Fibroblast of skin of right quadriceps (primary cell): ENCODE results near the gene PCSK2.

Source experiments
- DNase-seq: peaks from one replicate; pipeline ENCODE4 v3.0.0-alpha.2; 2013

The PCSK2 gene

GRCh38 chr20:17488916-17489600 lies 262.2 kb downstream of the PCSK2 start:
- DNase-seq = no peak

GRCh38 chr20:17490501-17490900 lies 263.7 kb downstream of the PCSK2 start:
- no peak for DNase-seq

- no peak for DNase-seq
Measured at GRCh38 chr20:17491041-17491440, 264.2 kb downstream of the PCSK2 start.

- DNase-seq = no peak
Measured at GRCh38 chr20:17491488-17491887, 264.6 kb downstream of the PCSK2 start.

GRCh38 chr20:17493173-17493572 lies 266.3 kb downstream of the PCSK2 start:
- no peak for DNase-seq

- DNase-seq = no peak
Measured at GRCh38 chr20:17494201-17494600, 267.4 kb downstream of the PCSK2 start.

GRCh38 chr20:17495826-17496225 lies 269.0 kb downstream of the PCSK2 start:
- DNase-seq = no peak

GRCh38 chr20:17497821-17498580 lies 271.2 kb downstream of the PCSK2 start:
- peak; percentile 14 for DNase-seq

- no peak for DNase-seq
Measured at GRCh38 chr20:17498641-17499040, 271.8 kb downstream of the PCSK2 start.

GRCh38 chr20:17499041-17499440 lies 272.2 kb downstream of the PCSK2 start:
- DNase-seq = peak; percentile 52

- no peak for DNase-seq
Measured at GRCh38 chr20:17500271-17500670, 273.4 kb downstream of the PCSK2 start.

GRCh38 chr20:17500826-17501225 lies 274.0 kb downstream of the PCSK2 start:
- DNase-seq = no peak

GRCh38 chr20:17501701-17502100 lies 274.9 kb downstream of the PCSK2 start:
- DNase-seq = no peak

- no peak for DNase-seq
Measured at GRCh38 chr20:17502105-17502504, 275.3 kb downstream of the PCSK2 start.

GRCh38 chr20:17503301-17504065 lies 276.6 kb downstream of the PCSK2 start:
- no peak for DNase-seq

GRCh38 chr20:17504066-17504897 lies 277.4 kb downstream of the PCSK2 start:
- no peak for DNase-seq

GRCh38 chr20:17504898-17505635 lies 278.2 kb downstream of the PCSK2 start:
- DNase-seq = peak; percentile 58

GRCh38 chr20:17505636-17506517 lies 279.0 kb downstream of the PCSK2 start:
- DNase-seq = peak; percentile 51

GRCh38 chr20:17507032-17507431 lies 280.2 kb downstream of the PCSK2 start:
- no peak for DNase-seq

- no peak for DNase-seq
Measured at GRCh38 chr20:17507531-17507930, 280.7 kb downstream of the PCSK2 start.

- no peak for DNase-seq
Measured at GRCh38 chr20:17508756-17509155, 281.9 kb downstream of the PCSK2 start.
